SK-N-SH (cell line): ENCODE measurements around the gene FOXP1. TPM values are rescaled to one million over a fixed set of nuclear protein-coding genes. Genes with fewer than 3 reads are reported as not detected.

Experiments
- CTCF ChIA-PET: fragments of 300-600, 350-600 bp; formaldehyde crosslinking; extraction: SDS; loops from one replicate; lab custom pipeline; 2021; lab: Yijun Ruan, JAX
- POLR2A ChIA-PET: fragments of 350-600 bp; sonication (Branson Sonifier 250); formaldehyde crosslinking; extraction: SDS; loops from one replicate; lab custom pipeline; 2020; ENCODE audit warnings: antibody characterized with exemption, inconsistent platforms; lab: Yijun Ruan, JAX
- DNase-seq: peaks from one replicate; pipeline ENCODE4 v3.0.0; 2012
- H2AFZ ChIP-seq: fragments of 200-600 bp; sonication (generic); 2 replicates; pipeline ENCODE4 v1.8.1; 2016; ENCODE audit warnings: antibody characterized with exemption, mild to moderate bottlenecking, low read depth
- H3F3A ChIP-seq: fragments of 200-600 bp; sonication (generic); replicated peaks from 2 replicates; pipeline ENCODE3; 2016; ENCODE audit warnings: antibody characterized with exemption, mild to moderate bottlenecking; ENCODE audit not compliant: insufficient read depth
- H3K27ac ChIP-seq, 2 experiments: fragments of 200-500 bp in 1 of 2; fragments of 200-600 bp in 1 of 2; sonication (Bioruptor generic) in 1 of 2; sonication (generic), shearing (Covaris generic) in 1 of 2; 2 replicates each; pipeline versions ENCODE4 v1.5.1 to v1.6.1; 2014 to 2016; ENCODE audit warnings: low read depth in 2 of 2, inconsistent platforms in 1 of 2, low read length in 1 of 2, mild to moderate bottlenecking in 1 of 2, mixed read lengths in 1 of 2
- H3K27me3 ChIP-seq: fragments of 200-600 bp; sonication (generic), shearing (Covaris generic); 2 replicates; pipeline ENCODE4 v1.6.1; 2016; ENCODE audit warnings: mixed run types; ENCODE audit not compliant: insufficient read depth
- H3K36me3 ChIP-seq, 2 experiments: fragments of 200-500 bp in 1 of 2; fragments of 200-600 bp in 1 of 2; sonication (Bioruptor generic) in 1 of 2; sonication (generic) in 1 of 2; replicated peaks in 1 of 2; 2 replicates each; pipeline versions ENCODE3 to v1.5.1; 2014 to 2016; ENCODE audit warnings: low read length in 1 of 2, mild to moderate bottlenecking in 1 of 2; ENCODE audit not compliant: insufficient read depth in 2 of 2, control insufficient read depth in 1 of 2
- H3K4me1 ChIP-seq, 2 experiments: fragments of 200-500 bp in 1 of 2; fragments of 200-600 bp in 1 of 2; sonication (Bioruptor generic) in 1 of 2; sonication (generic), shearing (Covaris generic) in 1 of 2; 2 replicates each; pipeline versions ENCODE4 v1.5.1 to v1.6.1; 2014 to 2016; ENCODE audit warnings: low read depth in 1 of 2, low read length in 1 of 2, mixed run types in 1 of 2; ENCODE audit not compliant: insufficient read depth in 2 of 2, control insufficient read depth in 1 of 2
- H3K4me2 ChIP-seq: fragments of 200-600 bp; sonication (generic), shearing (Covaris generic); 2 replicates; pipeline ENCODE4 v1.6.1; 2017; ENCODE audit warnings: mixed run types
- H3K4me3 ChIP-seq, 2 experiments: fragments of 200-500 bp in 1 of 2; fragments of 200-600 bp in 1 of 2; sonication (Bioruptor generic) in 1 of 2; sonication (generic), shearing (Covaris generic) in 1 of 2; 2 replicates each; pipeline versions ENCODE4 v1.5.1 to v1.8.1; 2014 to 2016; ENCODE audit warnings: low read depth in 2 of 2, inconsistent platforms in 1 of 2, low read length in 1 of 2, mild to moderate bottlenecking in 1 of 2, mixed read lengths in 1 of 2, moderate library complexity in 1 of 2
- H3K79me2 ChIP-seq: fragments of 200-600 bp; sonication (generic); 2 replicates; pipeline ENCODE4 v1.8.1; 2017; ENCODE audit warnings: mild to moderate bottlenecking; ENCODE audit not compliant: insufficient read depth
- H3K9ac ChIP-seq: fragments of 200-600 bp; sonication (generic); 2 replicates; pipeline ENCODE4 v1.6.1; 2017; ENCODE audit warnings: mixed run types
- H3K9me2 ChIP-seq: fragments of 200-600 bp; sonication (generic); 2 replicates; pipeline ENCODE4 v1.6.1; 2017; ENCODE audit warnings: mixed run types
- H3K9me3 ChIP-seq: fragments of 200-600 bp; sonication (generic); 2 replicates; pipeline ENCODE4 v1.6.1; 2017; ENCODE audit warnings: mixed run types, mild to moderate bottlenecking, moderate library complexity
- H4K20me1 ChIP-seq: fragments of 200-600 bp; sonication (generic); 2 replicates; pipeline ENCODE4 v1.6.1; 2017; ENCODE audit warnings: mild to moderate bottlenecking, mixed run types; ENCODE audit not compliant: insufficient read depth
- EP300 ChIP-seq, 2 experiments: IDR thresholded peaks; 2 replicates each; pipeline versions ENCODE4 v1.4.0 to v1.6.1; 2012; ENCODE audit warnings: borderline replicate concordance in 1 of 2, low read depth in 1 of 2, low read length in 1 of 2
- EZH2phosphoT487 ChIP-seq: fragments of 200-600 bp; sonication (generic); IDR thresholded peaks from 2 replicates; pipeline ENCODE4 v1.6.1; 2017; ENCODE audit warnings: low read depth, mixed run types, mild to moderate bottlenecking, antibody characterized with exemption, moderate library complexity, borderline replicate concordance
- FOSL2 ChIP-seq: IDR thresholded peaks from 2 replicates; pipeline ENCODE4 v1.4.0; 2012; ENCODE audit warnings: low read depth, mild to moderate bottlenecking, moderate library complexity, borderline replicate concordance
- JUND ChIP-seq: IDR thresholded peaks from 2 replicates; pipeline ENCODE4 v1.4.0; 2012
- NFIC ChIP-seq: IDR thresholded peaks from 2 replicates; pipeline ENCODE4 v1.4.0; 2012; ENCODE audit warnings: borderline replicate concordance
- NRF1 ChIP-seq: IDR thresholded peaks from 2 replicates; pipeline ENCODE4 v1.6.1; 2012; ENCODE audit warnings: low read depth, mild to moderate bottlenecking, low read length
- POLR2AphosphoS5 ChIP-seq: IDR thresholded peaks from 2 replicates; pipeline ENCODE4 v1.6.1; 2012; ENCODE audit warnings: low read depth, low read length
- RXRA ChIP-seq: IDR thresholded peaks from 2 replicates; pipeline ENCODE4 v1.4.0; 2012; ENCODE audit warnings: low read depth, mild to moderate bottlenecking, borderline replicate concordance
- TAF1 ChIP-seq: IDR thresholded peaks from 2 replicates; pipeline ENCODE4 v1.6.1; 2012; ENCODE audit warnings: low read depth, mild to moderate bottlenecking, low read length, moderate library complexity, borderline replicate concordance
- TCF12 ChIP-seq: IDR thresholded peaks from 2 replicates; pipeline ENCODE4 v1.4.0; 2012
- YY1 ChIP-seq: IDR thresholded peaks from 2 replicates; pipeline ENCODE4 v1.4.0; 2012; ENCODE audit warnings: low read depth, mild to moderate bottlenecking
- WGBS: methylation state at CpG from one replicate; pipeline ENCODE4 v1.1.6; 2017; ENCODE audit warnings: low lambda C conversion rate; 5-methylcytosine and 5-hydroxymethylcytosine counted together
- polyA plus RNA-seq, 3 experiments: library from polyadenylated mRNA; depleted of rRNA; stranded (reverse); fragments of >200 nt; gene quantifications; 2 replicates each; pipeline ENCODE4 v1.2.3, GENCODE V29; 2012
- TF ChIP-seq, protein P1 (sequence below): IDR thresholded peaks from 2 replicates; pipeline ENCODE4 v1.6.1; 2012; ENCODE audit warnings: mild to moderate bottlenecking, low read depth, low read length, moderate library complexity
- TF ChIP-seq, protein P2 (sequence below): IDR thresholded peaks from 2 replicates; pipeline ENCODE4; 2012
- TF ChIP-seq, protein P3 (sequence below): fragments of 200-600 bp; sonication (generic); IDR thresholded peaks from 2 replicates; pipeline ENCODE4 v1.6.1; 2017; ENCODE audit warnings: antibody characterized with exemption, mild to moderate bottlenecking, moderate library complexity

The FOXP1 gene
- polyA plus RNA-seq, 1 of the 3 experiments (the other 2 are of a cell fraction) = 8.8 TPM

DNA sequence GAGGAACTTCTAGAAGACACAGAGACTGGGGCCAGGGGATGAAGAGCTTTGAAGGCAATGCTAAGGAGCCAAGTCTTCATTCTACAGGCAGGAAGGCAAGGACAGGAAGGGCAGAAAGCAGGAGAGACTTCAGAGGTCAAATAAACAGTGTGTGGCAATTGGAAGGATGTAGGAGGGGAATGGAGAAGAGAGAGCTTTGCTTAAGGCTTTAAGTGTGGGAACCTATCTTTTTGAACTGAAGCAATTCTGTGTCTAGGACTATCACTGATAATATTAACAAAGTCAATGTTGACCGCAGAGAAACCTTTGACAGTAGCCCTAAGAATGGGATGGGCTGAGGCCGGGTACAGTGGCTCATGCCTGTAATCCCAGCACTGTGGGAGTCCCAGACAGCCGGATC lies 325.0 kb downstream of the FOXP1 start (continued):
- TF ChIP-seq EZH2phosphoT487 = no peak
- no peak for TF ChIP-seq POLR2AphosphoS5
- TF ChIP-seq EP300 (IDR thresholded peaks at IDR 0.05; ENCODE audit: borderline replicate concordance in 1 of 2, low read depth in 1 of 2, low read length in 1 of 2) = no peak
- no peak for TF ChIP-seq NRF1

DNA sequence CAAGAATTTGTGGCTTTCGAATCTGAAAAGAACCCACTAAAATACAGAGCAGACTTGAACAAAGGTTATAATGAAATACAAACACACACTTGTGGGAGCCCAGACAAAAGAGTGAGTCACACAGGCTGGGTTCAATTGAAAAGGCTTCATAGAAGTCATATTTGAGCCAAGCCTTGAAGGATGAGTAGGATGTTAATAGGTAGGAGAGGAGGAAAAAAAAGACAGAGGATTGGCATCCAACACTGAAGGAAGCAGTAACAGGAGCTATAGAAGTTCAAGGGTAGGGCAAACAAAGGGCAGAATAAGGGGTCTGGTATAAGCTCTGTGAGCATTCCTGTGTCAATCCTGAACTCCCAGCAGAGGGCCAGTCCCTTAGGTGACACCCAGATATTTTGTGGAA lies 325.4 kb downstream of the FOXP1 start:
- peaks cover 74% of the 10 kb centered on the region for H3K79me2 ChIP-seq
- WGBS = 32% methylated on average over 1 of the region's 1 CpG
- ChIA-PET CTCF (no interaction called here), POLR2A (no interaction called here)
- H3K27me3 ChIP-seq = no peaks in the 10 kb centered on the region
- H3K4me3 ChIP-seq = no peak overlapping the region
- peaks cover 56% of the 10 kb centered on the region for H3F3A ChIP-seq
- peak overlapping the region; percentile 57 for H3K4me2 ChIP-seq
- no peaks in the 10 kb centered on the region for H3K9me2 ChIP-seq
- no peaks in the 10 kb centered on the region for H3K9me3 ChIP-seq
- TF ChIP-seq EP300 (IDR thresholded peaks at IDR 0.05; ENCODE audit: borderline replicate concordance in 1 of 2, low read depth in 1 of 2, low read length in 1 of 2) (peak in 1 of 2 experiments; percentile 40; a peak in 1 of 4 replicates), FOSL2 (peak; percentile 81; the same call in 1 of the 2 replicates), POLR2AphosphoS5 (0 out of 2 replicates have a peak, but pooled peaks have one; percentile 44), RXRA (peak; percentile 59; the same call in 1 of the 2 replicates), TCF12 (peak; percentile 79), TAF1 (no peak), JUND (peak; percentile 72), NFIC (peak; percentile 66; the same call in 1 of the 2 replicates), YY1 (no peak)
- TF ChIP-seq, protein P1, sequence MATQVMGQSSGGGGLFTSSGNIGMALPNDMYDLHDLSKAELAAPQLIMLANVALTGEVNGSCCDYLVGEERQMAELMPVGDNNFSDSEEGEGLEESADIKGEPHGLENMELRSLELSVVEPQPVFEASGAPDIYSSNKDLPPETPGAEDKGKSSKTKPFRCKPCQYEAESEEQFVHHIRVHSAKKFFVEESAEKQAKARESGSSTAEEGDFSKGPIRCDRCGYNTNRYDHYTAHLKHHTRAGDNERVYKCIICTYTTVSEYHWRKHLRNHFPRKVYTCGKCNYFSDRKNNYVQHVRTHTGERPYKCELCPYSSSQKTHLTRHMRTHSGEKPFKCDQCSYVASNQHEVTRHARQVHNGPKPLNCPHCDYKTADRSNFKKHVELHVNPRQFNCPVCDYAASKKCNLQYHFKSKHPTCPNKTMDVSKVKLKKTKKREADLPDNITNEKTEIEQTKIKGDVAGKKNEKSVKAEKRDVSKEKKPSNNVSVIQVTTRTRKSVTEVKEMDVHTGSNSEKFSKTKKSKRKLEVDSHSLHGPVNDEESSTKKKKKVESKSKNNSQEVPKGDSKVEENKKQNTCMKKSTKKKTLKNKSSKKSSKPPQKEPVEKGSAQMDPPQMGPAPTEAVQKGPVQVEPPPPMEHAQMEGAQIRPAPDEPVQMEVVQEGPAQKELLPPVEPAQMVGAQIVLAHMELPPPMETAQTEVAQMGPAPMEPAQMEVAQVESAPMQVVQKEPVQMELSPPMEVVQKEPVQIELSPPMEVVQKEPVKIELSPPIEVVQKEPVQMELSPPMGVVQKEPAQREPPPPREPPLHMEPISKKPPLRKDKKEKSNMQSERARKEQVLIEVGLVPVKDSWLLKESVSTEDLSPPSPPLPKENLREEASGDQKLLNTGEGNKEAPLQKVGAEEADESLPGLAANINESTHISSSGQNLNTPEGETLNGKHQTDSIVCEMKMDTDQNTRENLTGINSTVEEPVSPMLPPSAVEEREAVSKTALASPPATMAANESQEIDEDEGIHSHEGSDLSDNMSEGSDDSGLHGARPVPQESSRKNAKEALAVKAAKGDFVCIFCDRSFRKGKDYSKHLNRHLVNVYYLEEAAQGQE = no peak
- TF ChIP-seq, protein P2, sequence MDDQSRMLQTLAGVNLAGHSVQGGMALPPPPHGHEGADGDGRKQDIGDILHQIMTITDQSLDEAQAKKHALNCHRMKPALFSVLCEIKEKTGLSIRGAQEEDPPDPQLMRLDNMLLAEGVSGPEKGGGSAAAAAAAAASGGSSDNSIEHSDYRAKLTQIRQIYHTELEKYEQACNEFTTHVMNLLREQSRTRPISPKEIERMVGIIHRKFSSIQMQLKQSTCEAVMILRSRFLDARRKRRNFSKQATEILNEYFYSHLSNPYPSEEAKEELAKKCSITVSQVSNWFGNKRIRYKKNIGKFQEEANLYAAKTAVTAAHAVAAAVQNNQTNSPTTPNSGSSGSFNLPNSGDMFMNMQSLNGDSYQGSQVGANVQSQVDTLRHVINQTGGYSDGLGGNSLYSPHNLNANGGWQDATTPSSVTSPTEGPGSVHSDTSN = peak; percentile 58
- TF ChIP-seq, protein P3, sequence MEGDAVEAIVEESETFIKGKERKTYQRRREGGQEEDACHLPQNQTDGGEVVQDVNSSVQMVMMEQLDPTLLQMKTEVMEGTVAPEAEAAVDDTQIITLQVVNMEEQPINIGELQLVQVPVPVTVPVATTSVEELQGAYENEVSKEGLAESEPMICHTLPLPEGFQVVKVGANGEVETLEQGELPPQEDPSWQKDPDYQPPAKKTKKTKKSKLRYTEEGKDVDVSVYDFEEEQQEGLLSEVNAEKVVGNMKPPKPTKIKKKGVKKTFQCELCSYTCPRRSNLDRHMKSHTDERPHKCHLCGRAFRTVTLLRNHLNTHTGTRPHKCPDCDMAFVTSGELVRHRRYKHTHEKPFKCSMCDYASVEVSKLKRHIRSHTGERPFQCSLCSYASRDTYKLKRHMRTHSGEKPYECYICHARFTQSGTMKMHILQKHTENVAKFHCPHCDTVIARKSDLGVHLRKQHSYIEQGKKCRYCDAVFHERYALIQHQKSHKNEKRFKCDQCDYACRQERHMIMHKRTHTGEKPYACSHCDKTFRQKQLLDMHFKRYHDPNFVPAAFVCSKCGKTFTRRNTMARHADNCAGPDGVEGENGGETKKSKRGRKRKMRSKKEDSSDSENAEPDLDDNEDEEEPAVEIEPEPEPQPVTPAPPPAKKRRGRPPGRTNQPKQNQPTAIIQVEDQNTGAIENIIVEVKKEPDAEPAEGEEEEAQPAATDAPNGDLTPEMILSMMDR = peak; percentile 27; the same call in 1 of the 2 replicates
- H3K4me1 ChIP-seq = peaks cover 4 to 36% of the 10 kb centered on the region in 2 experiments
- no peak overlapping the region for H2AFZ ChIP-seq
- peak overlapping the region in 1 of 2 experiments; percentile 99; a peak in 2 of 4 replicates for H3K27ac ChIP-seq
- no peaks in the 10 kb centered on the region for H3K36me3 ChIP-seq
- DNase-seq = no peak
- H4K20me1 ChIP-seq = no peaks in the 10 kb centered on the region
- peak overlapping the region; percentile 64; the same call in 1 of the 2 replicates for H3K9ac ChIP-seq
